ENCODE data around the gene MYBPHL.

GRCh38 chr1:109255097-109255651, 51.6 kb downstream of the MYBPHL start:
- no peak for TF ChIP-seq CTCF (IDR thresholded peaks at IDR 0.05; ENCODE audit: poor library complexity)
- TF ChIP-seq EZH2 (IDR thresholded peaks at IDR 0.05; ENCODE audit: borderline replicate concordance) = no peak
- no peak for TF ChIP-seq EZH2phosphoT487 (IDR thresholded peaks at IDR 0.05; ENCODE audit: low read depth, severe bottlenecking, unreplicated experiment)

Measured in hepatocyte (in vitro differentiated cells).